ENCODE measurements around the gene COL15A1.

GRCh38 chr9:99069075-99069474 is 125.4 kb downstream of the COL15A1 start:
- TF ChIP-seq POLR2AphosphoS5 (IDR thresholded peaks at IDR 0.05) = no peak
- no peak for TF ChIP-seq CTCF (IDR thresholded peaks at IDR 0.05)
- TF ChIP-seq POLR2A (IDR thresholded peaks at IDR 0.05; ENCODE audit: low read depth) = no peak

Measured in esophagus muscularis mucosa (tissue), 3 donors.